ENCODE results near the gene SH3D19.
"Not testable (repeated sequence)": the region's sequence is repeated elsewhere in the genome, so short reads cannot be mapped to it uniquely, and the experiment has no call there.

SH3D19 gene

DNA sequence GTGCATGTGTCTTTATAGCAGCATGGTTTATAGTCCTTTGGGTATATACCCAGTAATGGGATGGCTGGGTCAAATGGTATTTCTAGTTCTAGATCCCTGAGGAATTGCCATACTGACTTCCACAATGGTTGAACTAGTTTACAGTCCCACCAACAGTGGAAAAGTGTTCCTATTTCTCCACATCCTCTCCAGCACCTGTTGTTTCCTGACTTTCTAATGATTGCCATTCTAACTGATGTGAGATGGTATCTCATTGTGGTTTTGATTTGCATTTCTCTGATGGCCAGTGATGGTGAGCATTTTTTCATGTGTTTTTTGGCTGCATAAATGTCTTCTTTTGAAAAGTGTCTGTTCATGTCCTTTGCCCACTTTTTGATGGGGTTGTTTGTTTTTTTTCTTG lies 56.5 kb downstream of the SH3D19 start:
- H3K4me3 ChIP-seq (ENCODE audit: extremely low read depth, insufficient read depth, low read length, poor library complexity, severe bottlenecking); H3K9me3 ChIP-seq (ENCODE audit: control insufficient read depth, low read length); H3K27ac ChIP-seq (ENCODE audit: low read depth, low read length, severe bottlenecking); H3K36me3 ChIP-seq (ENCODE audit: control insufficient read depth, insufficient read depth, low read length); H3K4me1 ChIP-seq (ENCODE audit: control insufficient read depth, insufficient read depth, low read length, poor library complexity, severe bottlenecking): not testable (repeated sequence)

DNA sequence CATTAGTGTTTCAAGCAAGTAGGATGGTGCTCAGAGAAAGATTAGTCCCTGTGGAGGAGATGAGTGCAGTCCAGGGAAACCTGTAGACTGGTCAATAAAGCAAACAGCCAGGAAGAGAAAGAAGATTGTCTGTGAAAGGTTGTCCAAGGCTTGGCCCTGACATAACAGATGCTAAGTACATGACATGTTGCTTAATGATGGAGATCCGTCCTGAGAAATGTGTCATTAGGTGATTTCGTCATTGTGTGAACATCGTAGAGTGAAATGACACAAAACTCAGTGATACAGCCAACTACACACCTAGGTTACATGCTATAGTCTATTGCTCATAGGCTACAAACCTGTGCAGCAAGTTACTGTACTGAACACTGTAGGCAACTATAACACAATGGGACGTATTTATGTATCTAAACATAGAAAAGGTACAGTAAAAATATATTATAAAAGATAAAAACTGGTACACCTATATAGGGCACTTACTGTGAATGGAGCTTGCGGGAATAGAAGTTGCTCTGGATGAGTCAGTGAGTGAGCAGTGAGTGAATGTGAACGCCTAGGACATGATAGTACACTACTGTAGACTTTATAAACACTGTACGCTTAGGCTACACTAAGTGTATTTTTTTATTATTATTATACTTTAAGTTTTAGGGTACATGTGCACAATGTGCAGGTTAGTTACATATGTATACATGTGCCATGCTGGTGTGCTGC lies 57.4 kb downstream of the SH3D19 start:
- Histone ChIP-seq H3K27ac (ENCODE audit: low read depth, low read length, severe bottlenecking) (no peak overlapping the region), H3K4me1 (ENCODE audit: control insufficient read depth, insufficient read depth, low read length, poor library complexity, severe bottlenecking) (no peaks in the 10 kb centered on the region), H3K4me3 (ENCODE audit: extremely low read depth, insufficient read depth, low read length, poor library complexity, severe bottlenecking) (no peak overlapping the region), H3K36me3 (ENCODE audit: control insufficient read depth, insufficient read depth, low read length) (no peaks in the 10 kb centered on the region), H3K9me3 (ENCODE audit: control insufficient read depth, low read length) (no peaks in the 10 kb centered on the region)
- WGBS, 2 experiments (ENCODE audit: insufficient coverage in 2 of 2): 84 to 97% methylated on average over 3 to 4 of the region's 7 CpGs

DNA sequence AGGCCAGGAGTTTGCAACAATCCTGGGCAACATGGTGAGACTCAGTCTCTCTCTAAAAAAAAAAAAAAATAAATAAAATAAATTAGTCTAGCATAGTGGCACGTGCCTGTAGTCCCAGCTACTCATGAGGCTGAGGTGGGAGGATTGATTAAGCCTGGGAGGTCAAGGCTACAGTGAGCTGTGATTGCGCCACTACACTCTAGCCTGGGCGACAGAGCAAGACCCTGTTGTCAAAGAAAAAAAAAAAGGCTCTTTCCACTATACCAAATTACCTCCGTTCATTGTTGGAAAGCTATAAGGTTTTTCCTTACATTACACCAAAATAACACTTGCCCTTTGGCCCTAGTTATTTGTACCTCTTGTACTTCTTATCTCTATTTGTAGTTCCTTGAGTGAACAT lies 58.3 kb downstream of the SH3D19 start:
- H3K27ac ChIP-seq (ENCODE audit: low read depth, low read length, severe bottlenecking): no peak overlapping the region
- WGBS, 2 experiments (ENCODE audit: insufficient coverage in 2 of 2): 100% methylated on average over 1 of the region's 4 CpGs; no CpG with 5 or more reads in 1 of the 2 experiments
- H3K4me3 ChIP-seq (ENCODE audit: extremely low read depth, insufficient read depth, low read length, poor library complexity, severe bottlenecking): no peak overlapping the region
- H3K36me3 ChIP-seq (ENCODE audit: control insufficient read depth, insufficient read depth, low read length): no peaks in the 10 kb centered on the region
- no peaks in the 10 kb centered on the region for H3K9me3 ChIP-seq (ENCODE audit: control insufficient read depth, low read length)
- H3K4me1 ChIP-seq (ENCODE audit: control insufficient read depth, insufficient read depth, low read length, poor library complexity, severe bottlenecking): no peaks in the 10 kb centered on the region

DNA sequence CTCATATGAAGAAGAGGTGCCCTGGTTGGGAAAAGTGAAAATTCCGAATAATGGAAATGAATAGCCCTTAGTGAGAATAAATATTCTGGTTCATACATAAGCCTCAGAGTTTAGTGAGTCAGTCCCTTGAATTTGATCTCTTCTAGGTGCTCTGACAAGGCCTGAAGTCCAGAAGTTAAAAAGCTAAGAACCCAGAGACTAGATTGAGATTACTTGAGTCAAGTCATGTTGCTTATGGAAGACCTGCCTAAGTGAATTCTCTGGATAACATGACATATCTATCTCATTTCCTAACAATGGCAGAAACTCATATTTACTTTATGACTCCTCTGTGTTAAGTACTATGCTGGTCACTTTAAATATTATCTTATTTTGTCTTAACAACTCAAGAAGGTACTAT lies 58.9 kb downstream of the SH3D19 start:
- Histone ChIP-seq H3K27ac (ENCODE audit: low read depth, low read length, severe bottlenecking) (no peak overlapping the region), H3K36me3 (ENCODE audit: control insufficient read depth, insufficient read depth, low read length) (no peaks in the 10 kb centered on the region), H3K4me3 (ENCODE audit: extremely low read depth, insufficient read depth, low read length, poor library complexity, severe bottlenecking) (no peak overlapping the region), H3K4me1 (ENCODE audit: control insufficient read depth, insufficient read depth, low read length, poor library complexity, severe bottlenecking) (no peaks in the 10 kb centered on the region), H3K9me3 (ENCODE audit: control insufficient read depth, low read length) (no peaks in the 10 kb centered on the region)
- no CpG with 5 or more reads among the region's 1 CpG for WGBS, 2 experiments (ENCODE audit: insufficient coverage in 2 of 2)

DNA sequence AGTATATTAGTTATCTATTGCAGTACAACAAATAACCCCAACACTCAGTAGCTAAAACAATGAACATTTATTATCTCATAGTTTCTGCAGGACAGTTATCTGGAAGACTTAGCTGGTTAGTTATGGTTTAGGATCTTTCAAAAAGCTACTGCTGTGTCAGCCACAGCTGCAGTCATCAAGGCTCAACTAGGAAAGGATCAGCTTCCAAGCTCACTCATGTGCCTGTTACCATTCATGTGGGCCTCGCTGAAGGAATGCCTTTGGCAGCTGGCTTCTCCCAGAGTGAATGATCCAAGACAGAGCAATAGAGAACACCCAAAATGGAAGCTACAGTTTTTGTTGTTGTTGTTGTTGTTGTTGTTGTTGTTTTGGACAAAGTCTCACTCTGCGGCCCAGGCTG lies 62.0 kb downstream of the SH3D19 start:
- WGBS, 2 experiments (ENCODE audit: insufficient coverage in 2 of 2): 80 to 100% methylated on average over 1 of the region's 2 CpGs
- Histone ChIP-seq H3K4me1 (ENCODE audit: control insufficient read depth, insufficient read depth, low read length, poor library complexity, severe bottlenecking) (no peaks in the 10 kb centered on the region), H3K9me3 (ENCODE audit: control insufficient read depth, low read length) (no peaks in the 10 kb centered on the region), H3K27ac (ENCODE audit: low read depth, low read length, severe bottlenecking) (no peak overlapping the region), H3K36me3 (ENCODE audit: control insufficient read depth, insufficient read depth, low read length) (no peaks in the 10 kb centered on the region), H3K4me3 (ENCODE audit: extremely low read depth, insufficient read depth, low read length, poor library complexity, severe bottlenecking) (no peak overlapping the region)

DNA sequence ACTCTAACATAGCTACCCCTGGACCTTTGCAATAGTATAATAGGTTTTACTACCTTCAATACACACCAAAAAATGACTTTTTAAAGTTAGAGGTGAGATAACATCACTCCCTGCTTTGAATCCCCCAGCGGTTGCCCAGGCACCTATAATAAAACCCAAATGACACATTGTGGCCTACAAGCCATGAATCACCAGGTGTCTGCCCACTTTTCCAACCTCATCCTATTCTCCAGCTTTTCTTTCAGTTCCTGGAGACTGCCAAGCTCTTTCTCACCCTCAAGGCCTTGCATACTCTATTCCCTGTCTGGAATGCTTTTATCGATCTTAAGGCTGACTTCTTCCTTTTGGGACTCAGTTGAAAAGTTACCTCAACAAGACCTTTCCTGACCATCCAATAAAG lies 64.9 kb downstream of the SH3D19 start:
- WGBS, 2 experiments (ENCODE audit: insufficient coverage in 2 of 2): 87 to 100% methylated on average over 2 of the region's 2 CpGs
- no peaks in the 10 kb centered on the region for H3K4me1 ChIP-seq (ENCODE audit: control insufficient read depth, insufficient read depth, low read length, poor library complexity, severe bottlenecking)
- H3K9me3 ChIP-seq (ENCODE audit: control insufficient read depth, low read length): peaks cover 4% of the 10 kb centered on the region
- H3K36me3 ChIP-seq (ENCODE audit: control insufficient read depth, insufficient read depth, low read length): no peaks in the 10 kb centered on the region
- H3K27ac ChIP-seq (ENCODE audit: low read depth, low read length, severe bottlenecking): no peak overlapping the region
- no peak overlapping the region for H3K4me3 ChIP-seq (ENCODE audit: extremely low read depth, insufficient read depth, low read length, poor library complexity, severe bottlenecking)

DNA sequence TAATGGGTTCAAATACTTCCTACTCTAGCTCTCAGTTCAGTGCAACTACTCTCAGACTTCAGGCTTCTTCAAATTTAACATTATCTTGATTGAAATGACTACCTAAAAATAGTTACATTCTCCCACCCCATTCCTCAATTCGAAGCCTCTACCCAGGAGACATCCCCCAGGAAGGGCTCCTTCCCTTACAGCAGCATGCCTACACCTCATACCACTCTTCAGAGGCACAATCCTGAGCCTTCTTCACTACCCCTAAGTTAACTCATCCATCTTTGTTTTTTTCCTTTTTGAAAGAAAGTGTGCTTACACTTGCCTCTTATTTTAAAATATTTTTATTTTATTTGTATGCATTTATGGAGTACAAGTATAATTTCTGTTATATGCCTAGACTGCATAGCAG lies 65.7 kb downstream of the SH3D19 start:
- WGBS, 2 experiments (ENCODE audit: insufficient coverage in 2 of 2): 91 to 100% methylated on average over 1 of the region's 1 CpG
- Histone ChIP-seq H3K36me3 (ENCODE audit: control insufficient read depth, insufficient read depth, low read length) (no peaks in the 10 kb centered on the region), H3K4me3 (ENCODE audit: extremely low read depth, insufficient read depth, low read length, poor library complexity, severe bottlenecking) (no peak overlapping the region), H3K27ac (ENCODE audit: low read depth, low read length, severe bottlenecking) (no peak overlapping the region), H3K4me1 (ENCODE audit: control insufficient read depth, insufficient read depth, low read length, poor library complexity, severe bottlenecking) (no peaks in the 10 kb centered on the region), H3K9me3 (ENCODE audit: control insufficient read depth, low read length) (peaks cover 4% of the 10 kb centered on the region)

DNA sequence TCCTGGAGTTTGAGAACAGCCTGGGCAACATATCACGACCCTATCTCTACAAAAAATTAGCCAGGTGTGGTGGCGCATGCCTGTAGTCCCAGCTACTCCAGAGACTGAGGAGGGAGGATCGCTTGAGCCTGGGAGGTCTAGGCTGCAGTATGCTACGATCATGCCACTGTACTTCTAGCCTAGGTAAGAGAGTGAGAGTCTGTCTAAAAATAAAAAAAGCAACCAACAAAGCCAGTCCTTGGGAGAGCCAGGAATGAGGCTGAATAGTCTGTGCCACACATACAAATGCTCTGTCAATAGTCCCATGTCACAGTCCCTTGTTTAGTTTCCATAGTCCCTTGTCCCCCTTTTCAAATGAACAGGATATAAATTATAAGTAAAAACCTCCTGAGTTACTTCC lies 67.7 kb downstream of the SH3D19 start:
- H3K4me1 ChIP-seq (ENCODE audit: control insufficient read depth, insufficient read depth, low read length, poor library complexity, severe bottlenecking): no peaks in the 10 kb centered on the region
- H3K9me3 ChIP-seq (ENCODE audit: control insufficient read depth, low read length): peaks cover 4% of the 10 kb centered on the region
- 80 to 100% methylated on average over 1 to 3 of the region's 4 CpGs for WGBS, 2 experiments (ENCODE audit: insufficient coverage in 2 of 2)
- no peaks in the 10 kb centered on the region for H3K36me3 ChIP-seq (ENCODE audit: control insufficient read depth, insufficient read depth, low read length)
- H3K27ac ChIP-seq (ENCODE audit: low read depth, low read length, severe bottlenecking): no peak overlapping the region
- no peak overlapping the region for H3K4me3 ChIP-seq (ENCODE audit: extremely low read depth, insufficient read depth, low read length, poor library complexity, severe bottlenecking)

DNA sequence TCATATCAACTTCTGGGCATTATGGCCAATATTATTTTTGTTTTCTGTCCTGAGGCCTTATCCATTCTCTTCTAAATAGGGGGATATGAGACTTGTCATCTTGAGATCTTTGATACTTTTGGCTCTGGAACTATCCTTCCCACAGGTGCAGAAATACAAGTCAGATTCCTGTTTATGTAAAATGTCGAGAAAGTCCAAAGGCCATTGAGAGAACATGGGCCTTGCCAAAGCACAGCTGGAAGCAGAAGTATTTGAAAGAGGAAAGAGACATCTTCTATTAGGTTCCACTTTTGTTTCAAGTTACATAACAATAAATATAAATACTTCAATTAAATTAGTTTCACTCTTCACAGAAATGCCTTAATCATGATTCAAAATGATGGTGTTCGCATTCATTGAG lies 69.3 kb downstream of the SH3D19 start:
- Histone ChIP-seq H3K4me3 (ENCODE audit: extremely low read depth, insufficient read depth, low read length, poor library complexity, severe bottlenecking) (no peak overlapping the region), H3K27ac (ENCODE audit: low read depth, low read length, severe bottlenecking) (no peak overlapping the region), H3K36me3 (ENCODE audit: control insufficient read depth, insufficient read depth, low read length) (no peaks in the 10 kb centered on the region), H3K9me3 (ENCODE audit: control insufficient read depth, low read length) (peaks cover 4% of the 10 kb centered on the region), H3K4me1 (ENCODE audit: control insufficient read depth, insufficient read depth, low read length, poor library complexity, severe bottlenecking) (no peaks in the 10 kb centered on the region)
- WGBS, 2 experiments (ENCODE audit: insufficient coverage in 2 of 2): 86% methylated on average over 1 of the region's 2 CpGs; no CpG with 5 or more reads in 1 of the 2 experiments

DNA sequence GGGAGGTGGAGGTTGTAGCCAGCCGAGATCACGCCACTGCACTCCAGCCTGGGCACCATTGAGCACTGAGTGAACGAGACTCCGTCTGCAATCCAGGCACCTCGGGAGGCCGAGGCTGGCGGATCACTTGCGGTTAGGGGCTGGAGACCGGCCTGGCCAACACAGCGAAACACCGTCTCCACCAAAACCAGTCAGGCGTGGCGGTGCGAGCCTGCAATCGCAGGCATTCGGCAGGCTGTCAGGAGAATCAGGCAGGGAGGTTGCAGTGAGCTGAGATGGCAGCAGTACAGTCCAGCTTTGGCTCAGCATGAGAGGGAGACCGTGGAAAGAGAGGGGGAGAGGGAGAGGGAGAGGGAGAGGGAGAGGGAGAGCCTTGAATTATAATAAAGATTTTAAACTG lies 69.7 kb downstream of the SH3D19 start:
- WGBS, 2 experiments (ENCODE audit: insufficient coverage in 2 of 2): 85 to 92% methylated on average over 11 to 14 of the region's 17 CpGs
- H3K4me3 ChIP-seq (ENCODE audit: extremely low read depth, insufficient read depth, low read length, poor library complexity, severe bottlenecking); H3K36me3 ChIP-seq (ENCODE audit: control insufficient read depth, insufficient read depth, low read length); H3K9me3 ChIP-seq (ENCODE audit: control insufficient read depth, low read length); H3K27ac ChIP-seq (ENCODE audit: low read depth, low read length, severe bottlenecking); H3K4me1 ChIP-seq (ENCODE audit: control insufficient read depth, insufficient read depth, low read length, poor library complexity, severe bottlenecking): not testable (repeated sequence)

DNA sequence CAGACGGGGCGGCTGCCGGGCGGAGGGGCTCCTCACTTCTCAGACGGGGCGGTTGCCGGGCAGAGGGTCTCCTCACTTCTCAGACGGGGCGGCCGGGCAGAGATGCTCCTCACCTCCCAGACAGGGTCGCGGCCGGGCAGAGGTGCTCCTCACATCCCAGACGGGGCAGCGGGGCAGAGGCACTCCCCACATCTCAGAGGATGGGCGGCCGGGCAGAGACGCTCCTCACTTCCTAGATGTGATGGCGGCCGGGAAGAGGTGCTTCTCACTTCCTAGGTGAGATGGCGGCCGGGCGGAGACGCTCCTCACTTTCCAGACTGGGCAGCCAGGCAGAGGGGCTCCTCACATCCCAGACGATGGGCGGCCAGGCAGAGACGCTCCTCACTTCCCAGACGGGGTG lies 70.2 kb downstream of the SH3D19 start:
- not testable (repeated sequence) for H3K36me3 ChIP-seq (ENCODE audit: control insufficient read depth, insufficient read depth, low read length); H3K27ac ChIP-seq (ENCODE audit: low read depth, low read length, severe bottlenecking); H3K4me3 ChIP-seq (ENCODE audit: extremely low read depth, insufficient read depth, low read length, poor library complexity, severe bottlenecking); H3K4me1 ChIP-seq (ENCODE audit: control insufficient read depth, insufficient read depth, low read length, poor library complexity, severe bottlenecking); H3K9me3 ChIP-seq (ENCODE audit: control insufficient read depth, low read length)
- 92 to 100% methylated on average over 1 to 2 of the region's 28 CpGs for WGBS, 2 experiments (ENCODE audit: insufficient coverage in 2 of 2)
